ENCODE results near the gene CCDC71. TPM values are rescaled to one million over a fixed set of nuclear protein-coding genes. Genes with fewer than 3 reads are reported as not detected.
A peak's percentile ranks its signal among the peaks of the same experiment; 100 is the strongest.

Gene CCDC71
- total and polyA plus RNA-seq, 2 of the 13 experiments (the other 11 are each of a cell fraction or from before 2014, with no cell fraction given) = 9.7 to 14.3 TPM

DNA sequence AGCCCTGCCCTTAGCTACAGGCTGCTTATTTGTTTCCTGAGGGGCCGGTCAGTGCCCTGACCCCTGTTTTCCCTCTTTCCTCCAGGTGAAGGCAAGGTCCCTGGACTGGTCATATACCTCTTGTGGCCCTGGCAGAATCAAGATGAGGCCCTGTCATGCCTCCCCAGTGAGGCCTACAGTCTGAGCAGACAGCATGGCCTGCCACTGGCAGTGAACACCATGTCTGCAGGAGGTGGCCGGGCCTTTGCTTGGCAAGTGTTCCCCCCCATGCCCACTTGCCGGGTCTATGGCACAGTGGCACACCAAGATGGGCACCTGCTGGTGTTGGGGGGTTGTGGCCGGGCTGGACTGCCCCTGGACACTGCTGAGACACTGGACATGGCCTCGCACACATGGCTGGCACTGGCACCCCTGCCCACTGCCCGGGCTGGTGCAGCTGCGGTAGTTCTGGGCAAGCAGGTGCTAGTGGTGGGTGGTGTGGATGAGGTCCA is 6.5 kb upstream of the CCDC71 start:
- peaks cover 0 to 1% of the 10 kb centered on the region in 2 experiments; a peak in 1 of 5 replicates for H3K36me3 ChIP-seq (replicated peaks in 1 of 2; ENCODE audit: control insufficient read depth in 1 of 2, insufficient read depth in 2 of 2, low read length in 2 of 2)
- ATAC-seq (0 out of 3 replicates have a peak, but pooled peaks have one; percentile 3), FAIRE-seq (no peak), DNase-seq (ENCODE audit: low spot score) (no peak)
- intact Hi-C loops (cut with micrococcal nuclease; ENCODE audit: unreplicated experiment) = no loop called here
- no peaks in the 10 kb centered on the region for H3K9me3 ChIP-seq (ENCODE audit: low read length)
- no TSS peak for BruUV-seq (replicated peaks)
- WGBS (ENCODE audit: low lambda C conversion rate) = 34% methylated on average over 2 of the region's 7 CpGs
- H3K27me3 ChIP-seq (ENCODE audit: control insufficient read depth in 1 of 2, insufficient read depth in 2 of 2, low read length in 2 of 2) = no peaks in the 10 kb centered on the region
- no peak overlapping the region for H2AFZ ChIP-seq (ENCODE audit: low read length)
- CTCF ChIA-PET (ENCODE audit: low intra/inter-chr PET ratio, low total read pairs) = no interaction called here
- no peak overlapping the region for H3K27ac ChIP-seq (ENCODE audit: extremely low read length, insufficient read depth, low read length)
- H4K20me1 ChIP-seq (ENCODE audit: insufficient read depth, low read length) = no peaks in the 10 kb centered on the region
- in situ Hi-C loops (cut with HindIII; ENCODE audit: extremely low pct_ligation_motif_present, low pct_unique_long_range_greater_than_20kb) = loop anchor here (25.0 kb wide), 1 partner anchor 265 kb away; the partner anchor contains the start of gene NICN1
- peaks cover 47% of the 10 kb centered on the region for H3K4me1 ChIP-seq (ENCODE audit: insufficient read depth, low read length)
- H3K4me3 ChIP-seq (replicated peaks in 1 of 3; ENCODE audit: insufficient read depth in 1 of 3, low read depth in 2 of 3, low read length in 3 of 3) = peak overlapping the region; percentile 80 to 89 (median 80); a peak in 5 of 6 replicates
- peak overlapping the region; percentile 81 for H3K9ac ChIP-seq (ENCODE audit: insufficient read depth, low read depth, low read length)
- H3K4me2 ChIP-seq (ENCODE audit: low read depth, low read length) = peak overlapping the region; percentile 96
- POLR2A ChIA-PET = no interaction called here
- H3K79me2 ChIP-seq (ENCODE audit: insufficient read depth, low read length) = no peaks in the 10 kb centered on the region
- TF ChIP-seq, protein P1, sequence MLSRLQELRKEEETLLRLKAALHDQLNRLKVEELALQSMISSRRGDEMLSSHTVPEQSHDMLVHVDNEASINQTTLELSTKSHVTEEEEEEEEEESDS (CRISPR knock-in tag; IDR thresholded peaks at IDR 0.05; ENCODE audit: borderline replicate concordance) = no peak
- no peak for TF ChIP-seq ZC3H4 (CRISPR knock-in tag; IDR thresholded peaks at IDR 0.05; ENCODE audit: borderline replicate concordance)
- TF ChIP-seq, protein P2, sequence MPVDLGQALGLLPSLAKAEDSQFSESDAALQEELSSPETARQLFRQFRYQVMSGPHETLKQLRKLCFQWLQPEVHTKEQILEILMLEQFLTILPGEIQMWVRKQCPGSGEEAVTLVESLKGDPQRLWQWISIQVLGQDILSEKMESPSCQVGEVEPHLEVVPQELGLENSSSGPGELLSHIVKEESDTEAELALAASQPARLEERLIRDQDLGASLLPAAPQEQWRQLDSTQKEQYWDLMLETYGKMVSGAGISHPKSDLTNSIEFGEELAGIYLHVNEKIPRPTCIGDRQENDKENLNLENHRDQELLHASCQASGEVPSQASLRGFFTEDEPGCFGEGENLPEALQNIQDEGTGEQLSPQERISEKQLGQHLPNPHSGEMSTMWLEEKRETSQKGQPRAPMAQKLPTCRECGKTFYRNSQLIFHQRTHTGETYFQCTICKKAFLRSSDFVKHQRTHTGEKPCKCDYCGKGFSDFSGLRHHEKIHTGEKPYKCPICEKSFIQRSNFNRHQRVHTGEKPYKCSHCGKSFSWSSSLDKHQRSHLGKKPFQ (CRISPR knock-in tag; IDR thresholded peaks at IDR 0.05; ENCODE audit: insufficient replicate concordance) = no peak
- no peak for TF ChIP-seq SYNCRIP (IDR thresholded peaks at IDR 0.05; ENCODE audit: insufficient read depth, low read depth, low read length)
- no peak for TF ChIP-seq RFXANK (CRISPR knock-in tag; IDR thresholded peaks at IDR 0.05)
- no peak for TF ChIP-seq TOE1 (CRISPR knock-in tag; IDR thresholded peaks at IDR 0.05)
- TF ChIP-seq ZNF777 (CRISPR knock-in tag; IDR thresholded peaks at IDR 0.05) = no peak
- TF ChIP-seq, protein P3, sequence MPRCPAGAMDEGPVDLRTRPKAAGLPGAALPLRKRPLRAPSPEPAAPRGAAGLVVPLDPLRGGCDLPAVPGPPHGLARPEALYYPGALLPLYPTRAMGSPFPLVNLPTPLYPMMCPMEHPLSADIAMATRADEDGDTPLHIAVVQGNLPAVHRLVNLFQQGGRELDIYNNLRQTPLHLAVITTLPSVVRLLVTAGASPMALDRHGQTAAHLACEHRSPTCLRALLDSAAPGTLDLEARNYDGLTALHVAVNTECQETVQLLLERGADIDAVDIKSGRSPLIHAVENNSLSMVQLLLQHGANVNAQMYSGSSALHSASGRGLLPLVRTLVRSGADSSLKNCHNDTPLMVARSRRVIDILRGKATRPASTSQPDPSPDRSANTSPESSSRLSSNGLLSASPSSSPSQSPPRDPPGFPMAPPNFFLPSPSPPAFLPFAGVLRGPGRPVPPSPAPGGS (CRISPR knock-in tag; IDR thresholded peaks at IDR 0.05) = no peak
- TF ChIP-seq SMAD3 (CRISPR knock-in tag; IDR thresholded peaks at IDR 0.05) = no peak
- no peak for TF ChIP-seq PTBP1 (IDR thresholded peaks at IDR 0.05; ENCODE audit: low read depth, low read length, poor library complexity, severe bottlenecking)
- TF ChIP-seq PRMT3 (CRISPR knock-in tag; IDR thresholded peaks at IDR 0.05; ENCODE audit: borderline replicate concordance, low read depth) = no peak
- peak; percentile 35; the same call in 1 of the 2 replicates for TF ChIP-seq ZFY (CRISPR knock-in tag; IDR thresholded peaks at IDR 0.05)
- TF ChIP-seq HOXA3 (CRISPR knock-in tag; IDR thresholded peaks at IDR 0.05) = no peak
- TF ChIP-seq CBX5 (CRISPR knock-in tag; IDR thresholded peaks at IDR 0.05; ENCODE audit: borderline replicate concordance) = no peak
- no peak for TF ChIP-seq ZNF75D (CRISPR knock-in tag; IDR thresholded peaks at IDR 0.05; ENCODE audit: borderline replicate concordance)
- peak; percentile 91 for TF ChIP-seq HNRNPL (IDR thresholded peaks at IDR 0.05; ENCODE audit: low read depth, low read length)
- TF ChIP-seq, protein P4, sequence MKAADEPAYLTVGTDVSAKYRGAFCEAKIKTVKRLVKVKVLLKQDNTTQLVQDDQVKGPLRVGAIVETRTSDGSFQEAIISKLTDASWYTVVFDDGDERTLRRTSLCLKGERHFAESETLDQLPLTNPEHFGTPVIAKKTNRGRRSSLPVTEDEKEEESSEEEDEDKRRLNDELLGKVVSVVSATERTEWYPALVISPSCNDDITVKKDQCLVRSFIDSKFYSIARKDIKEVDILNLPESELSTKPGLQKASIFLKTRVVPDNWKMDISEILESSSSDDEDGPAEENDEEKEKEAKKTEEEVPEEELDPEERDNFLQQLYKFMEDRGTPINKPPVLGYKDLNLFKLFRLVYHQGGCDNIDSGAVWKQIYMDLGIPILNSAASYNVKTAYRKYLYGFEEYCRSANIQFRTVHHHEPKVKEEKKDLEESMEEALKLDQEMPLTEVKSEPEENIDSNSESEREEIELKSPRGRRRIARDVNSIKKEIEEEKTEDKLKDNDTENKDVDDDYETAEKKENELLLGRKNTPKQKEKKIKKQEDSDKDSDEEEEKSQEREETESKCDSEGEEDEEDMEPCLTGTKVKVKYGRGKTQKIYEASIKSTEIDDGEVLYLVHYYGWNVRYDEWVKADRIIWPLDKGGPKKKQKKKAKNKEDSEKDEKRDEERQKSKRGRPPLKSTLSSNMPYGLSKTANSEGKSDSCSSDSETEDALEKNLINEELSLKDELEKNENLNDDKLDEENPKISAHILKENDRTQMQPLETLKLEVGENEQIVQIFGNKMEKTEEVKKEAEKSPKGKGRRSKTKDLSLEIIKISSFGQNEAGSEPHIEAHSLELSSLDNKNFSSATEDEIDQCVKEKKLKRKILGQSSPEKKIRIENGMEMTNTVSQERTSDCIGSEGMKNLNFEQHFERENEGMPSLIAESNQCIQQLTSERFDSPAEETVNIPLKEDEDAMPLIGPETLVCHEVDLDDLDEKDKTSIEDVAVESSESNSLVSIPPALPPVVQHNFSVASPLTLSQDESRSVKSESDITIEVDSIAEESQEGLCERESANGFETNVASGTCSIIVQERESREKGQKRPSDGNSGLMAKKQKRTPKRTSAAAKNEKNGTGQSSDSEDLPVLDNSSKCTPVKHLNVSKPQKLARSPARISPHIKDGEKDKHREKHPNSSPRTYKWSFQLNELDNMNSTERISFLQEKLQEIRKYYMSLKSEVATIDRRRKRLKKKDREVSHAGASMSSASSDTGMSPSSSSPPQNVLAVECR (CRISPR knock-in tag; IDR thresholded peaks at IDR 0.05; ENCODE audit: borderline replicate concordance) = no peak
- TF ChIP-seq ARNTL (CRISPR knock-in tag; IDR thresholded peaks at IDR 0.05) = no peak
- no peak for TF ChIP-seq PHF8 (CRISPR knock-in tag; IDR thresholded peaks at IDR 0.05)

Data from HepG2 (cell line).